Measurements from ENCODE around the gene LGR4. TPM values are rescaled to one million over a fixed set of nuclear protein-coding genes. Genes with fewer than 3 reads are reported as not detected.

The LGR4 gene
- total and polyA plus RNA-seq, 2 of the 13 experiments (the other 11 are each of a cell fraction or from before 2014, with no cell fraction given), result 42.1 to 68.7 TPM

GRCh38 chr11:27467181-27467913 lies 5.2 kb downstream of the LGR4 start (continued):
- TF ChIP-seq ZNF687 (CRISPR knock-in tag; IDR thresholded peaks at IDR 0.05) (peak; percentile 23; the same call in 1 of the 2 replicates), MXI1 (IDR thresholded peaks at IDR 0.05; ENCODE audit: borderline replicate concordance, low read depth, low read length) (peak; percentile 13; the same call in 1 of the 3 replicates), ZNF766 (CRISPR knock-in tag; IDR thresholded peaks at IDR 0.05; ENCODE audit: borderline replicate concordance) (no peak), ZNF10 (CRISPR knock-in tag; IDR thresholded peaks at IDR 0.05; ENCODE audit: borderline replicate concordance, low read depth) (no peak), ARID3A (IDR thresholded peaks at IDR 0.05; ENCODE audit: low read depth, low read length) (peak; percentile 73; the same call in 1 of the 2 replicates), KLF9 (CRISPR knock-in tag; IDR thresholded peaks at IDR 0.05; ENCODE audit: low read depth) (no peak), TBL1XR1 (IDR thresholded peaks at IDR 0.05; ENCODE audit: borderline replicate concordance, low read length, partially characterized antibody) (no peak), SAP130 (CRISPR knock-in tag; IDR thresholded peaks at IDR 0.05; ENCODE audit: low read depth) (peak; percentile 69), DDIT3 (CRISPR knock-in tag; IDR thresholded peaks at IDR 0.05) (no peak), RBFOX2 (IDR thresholded peaks at IDR 0.05; ENCODE audit: low read depth, low read length) (peak; percentile 46; the same call in 1 of the 2 replicates), FLYWCH1 (CRISPR knock-in tag; IDR thresholded peaks at IDR 0.05) (no peak), GATAD2A (CRISPR knock-in tag; IDR thresholded peaks at IDR 0.05) (peak; percentile 88)
- TF ChIP-seq, protein P1, sequence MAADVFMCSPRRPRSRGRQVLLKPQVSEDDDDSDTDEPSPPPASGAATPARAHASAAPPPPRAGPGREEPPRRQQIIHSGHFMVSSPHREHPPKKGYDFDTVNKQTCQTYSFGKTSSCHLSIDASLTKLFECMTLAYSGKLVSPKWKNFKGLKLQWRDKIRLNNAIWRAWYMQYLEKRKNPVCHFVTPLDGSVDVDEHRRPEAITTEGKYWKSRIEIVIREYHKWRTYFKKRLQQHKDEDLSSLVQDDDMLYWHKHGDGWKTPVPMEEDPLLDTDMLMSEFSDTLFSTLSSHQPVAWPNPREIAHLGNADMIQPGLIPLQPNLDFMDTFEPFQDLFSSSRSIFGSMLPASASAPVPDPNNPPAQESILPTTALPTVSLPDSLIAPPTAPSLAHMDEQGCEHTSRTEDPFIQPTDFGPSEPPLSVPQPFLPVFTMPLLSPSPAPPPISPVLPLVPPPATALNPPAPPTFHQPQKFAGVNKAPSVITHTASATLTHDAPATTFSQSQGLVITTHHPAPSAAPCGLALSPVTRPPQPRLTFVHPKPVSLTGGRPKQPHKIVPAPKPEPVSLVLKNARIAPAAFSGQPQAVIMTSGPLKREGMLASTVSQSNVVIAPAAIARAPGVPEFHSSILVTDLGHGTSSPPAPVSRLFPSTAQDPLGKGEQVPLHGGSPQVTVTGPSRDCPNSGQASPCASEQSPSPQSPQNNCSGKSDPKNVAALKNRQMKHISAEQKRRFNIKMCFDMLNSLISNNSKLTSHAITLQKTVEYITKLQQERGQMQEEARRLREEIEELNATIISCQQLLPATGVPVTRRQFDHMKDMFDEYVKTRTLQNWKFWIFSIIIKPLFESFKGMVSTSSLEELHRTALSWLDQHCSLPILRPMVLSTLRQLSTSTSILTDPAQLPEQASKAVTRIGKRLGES (CRISPR knock-in tag; IDR thresholded peaks at IDR 0.05; ENCODE audit: borderline replicate concordance), result no peak
- TF ChIP-seq, protein P2, sequence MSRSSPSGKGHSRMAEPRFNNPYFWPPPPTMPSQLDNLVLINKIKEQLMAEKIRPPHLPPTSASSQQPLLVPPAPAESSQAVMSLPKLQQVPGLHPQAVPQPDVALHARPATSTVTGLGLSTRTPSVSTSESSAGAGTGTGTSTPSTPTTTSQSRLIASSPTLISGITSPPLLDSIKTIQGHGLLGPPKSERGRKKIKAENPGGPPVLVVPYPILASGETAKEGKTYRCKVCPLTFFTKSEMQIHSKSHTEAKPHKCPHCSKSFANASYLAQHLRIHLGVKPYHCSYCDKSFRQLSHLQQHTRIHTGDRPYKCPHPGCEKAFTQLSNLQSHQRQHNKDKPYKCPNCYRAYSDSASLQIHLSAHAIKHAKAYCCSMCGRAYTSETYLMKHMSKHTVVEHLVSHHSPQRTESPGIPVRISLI (CRISPR knock-in tag; IDR thresholded peaks at IDR 0.05; ENCODE audit: borderline replicate concordance), result peak; percentile 43; the same call in 1 of the 2 replicates

Data from HepG2 (cell line).